Fibroblast of the conjunctiva (primary cell): ENCODE results near the gene NEIL1.
A peak's percentile ranks its signal among the peaks of the same experiment; 100 is the strongest.
"Not testable (repeated sequence)": the region's sequence is repeated elsewhere in the genome, so short reads cannot be mapped to it uniquely, and the experiment has no call there.

ENCODE experiments used
- DNase-seq: peaks from one replicate; pipeline ENCODE4 v3.0.0-alpha.2; 2010; ENCODE audit warnings: low read depth

The NEIL1 gene

GRCh38 chr15:75333654-75334419 lies 13.0 kb upstream of the NEIL1 start:
- not testable (repeated sequence) for DNase-seq

- no peak for DNase-seq
Measured at GRCh38 chr15:75335313-75335704, 11.5 kb upstream of the NEIL1 start.

- peak; percentile 88 for DNase-seq
Measured at GRCh38 chr15:75335705-75336355, 11.0 kb upstream of the NEIL1 start, which contains the start of gene COMMD4. COMMD4 (plus strand) TSS chr15:75336063; CDS start chr15:75336090, 27 bp downstream.

GRCh38 chr15:75338661-75339240 lies 8.1 kb upstream of the NEIL1 start:
- no peak for DNase-seq

- no peak for DNase-seq
Measured at GRCh38 chr15:75339531-75340240, 7.2 kb upstream of the NEIL1 start.

- DNase-seq, result no peak
Measured at GRCh38 chr15:75342221-75342620, 4.6 kb upstream of the NEIL1 start.

GRCh38 chr15:75343953-75344352 lies 2.9 kb upstream of the NEIL1 start:
- not testable (repeated sequence) for DNase-seq

GRCh38 chr15:75347222-75348033 lies 589 bp downstream of the NEIL1 start:
- no peak for DNase-seq

GRCh38 chr15:75348034-75348561 lies 1.3 kb downstream of the NEIL1 start:
- no peak for DNase-seq

- DNase-seq, result no peak
Measured at GRCh38 chr15:75348562-75349350, 1.9 kb downstream of the NEIL1 start.

- not testable (repeated sequence) for DNase-seq
Measured at GRCh38 chr15:75349351-75349669, 2.5 kb downstream of the NEIL1 start.

GRCh38 chr15:75349851-75350588 lies 3.2 kb downstream of the NEIL1 start:
- no peak for DNase-seq

GRCh38 chr15:75350601-75351361 lies 3.9 kb downstream of the NEIL1 start:
- no peak for DNase-seq

GRCh38 chr15:75352186-75353080 lies 5.6 kb downstream of the NEIL1 start:
- DNase-seq, result no peak

- DNase-seq, result no peak
Measured at GRCh38 chr15:75353604-75354003, 6.8 kb downstream of the NEIL1 start.

- no peak for DNase-seq
Measured at GRCh38 chr15:75354454-75354853, 7.6 kb downstream of the NEIL1 start.

GRCh38 chr15:75355369-75355768 lies 8.5 kb downstream of the NEIL1 start:
- no peak for DNase-seq

GRCh38 chr15:75356006-75356405 lies 9.2 kb downstream of the NEIL1 start:
- DNase-seq, result no peak
